Fibroblast of lung (primary cell): ENCODE measurements around the gene LDHAL6A. TPM values are rescaled to one million over a fixed set of nuclear protein-coding genes. Genes with fewer than 3 reads are reported as not detected.

Experiments
- DNase-seq, 2 donors: peaks; one replicate each; pipeline versions ENCODE4 v3.0.0 to v3.0.0-alpha.2; 2010; ENCODE audit warnings: low read depth in 2 of 2
- H2AFZ ChIP-seq: 2 replicates; pipeline ENCODE4 v1.5.1; 2012; ENCODE audit warnings: low read length, control low read depth, inconsistent platforms
- H3K27ac ChIP-seq: 2 replicates; pipeline ENCODE4 v1.5.1; 2011; ENCODE audit warnings: low read length, control low read depth; ENCODE audit not compliant: insufficient read depth
- H3K27me3 ChIP-seq: 2 replicates; pipeline ENCODE4 v1.5.1; 2011; ENCODE audit warnings: mild to moderate bottlenecking, low read length; ENCODE audit not compliant: control insufficient read depth, insufficient read depth
- H3K36me3 ChIP-seq: 2 replicates; pipeline ENCODE4 v1.5.1; 2011; ENCODE audit warnings: low read length; ENCODE audit not compliant: control insufficient read depth, insufficient read depth
- H3K4me1 ChIP-seq: 2 replicates; pipeline ENCODE4 v1.5.1; 2011; ENCODE audit warnings: low read length; ENCODE audit not compliant: control insufficient read depth, insufficient read depth; ENCODE audit errors: extremely low read depth
- H3K4me2 ChIP-seq: 2 replicates; pipeline ENCODE4 v1.5.1; 2011; ENCODE audit warnings: low read length, control low read depth; ENCODE audit not compliant: insufficient read depth; ENCODE audit errors: extremely low read depth
- H3K4me3 ChIP-seq, 4 experiments: fragments of 200-600 bp in 1 of 4; sonication (generic) in 1 of 4; replicated peaks in 1 of 4; 2 replicates each; pipeline ENCODE4 v1.5.1; 2011 to 2016; ENCODE audit warnings: low read length in 4 of 4, low read depth in 3 of 4, mild to moderate bottlenecking in 3 of 4, control low read depth in 2 of 4, inconsistent platforms in 1 of 4, mixed read lengths in 1 of 4; ENCODE audit not compliant: insufficient read depth in 1 of 4; ENCODE audit errors: control extremely low read depth in 1 of 4
- H3K79me2 ChIP-seq: 2 replicates; pipeline ENCODE4 v1.5.1; 2012; ENCODE audit warnings: mild to moderate bottlenecking, low read length, inconsistent platforms; ENCODE audit not compliant: control insufficient read depth, insufficient read depth
- H3K9ac ChIP-seq: 2 replicates; pipeline ENCODE4 v1.5.1; 2011; ENCODE audit warnings: mild to moderate bottlenecking, low read length, control low read depth; ENCODE audit not compliant: insufficient read depth
- H3K9me3 ChIP-seq: 2 replicates; pipeline ENCODE4 v1.5.1; 2012; ENCODE audit warnings: low read depth, low read length; ENCODE audit not compliant: control insufficient read depth, insufficient read depth
- H4K20me1 ChIP-seq: 2 replicates; pipeline ENCODE4 v1.5.1; 2011; ENCODE audit warnings: low read length; ENCODE audit not compliant: control insufficient read depth, insufficient read depth; ENCODE audit errors: extremely low read depth
- CTCF ChIP-seq, 2 donors: IDR thresholded peaks in 1 of 2; conservative IDR thresholded peaks in 1 of 2; 1 replicate in 1 of 2; 2 replicates in 1 of 2; pipeline ENCODE4 v1.5.1; 2011 to 2012; ENCODE audit warnings: low read length in 2 of 2, control low read depth in 1 of 2, inconsistent platforms in 1 of 2, low read depth in 1 of 2, mild to moderate bottlenecking in 1 of 2
- EZH2 ChIP-seq: IDR thresholded peaks from 2 replicates; pipeline ENCODE4 v1.5.1; 2012; ENCODE audit warnings: low read length, control low read depth, mild to moderate bottlenecking; ENCODE audit errors: missing control alignments
- polyA plus RNA-seq, 2 donors: library from polyadenylated mRNA; depleted of rRNA in 1 of 2; stranded (reverse) in 1 of 2; unstranded in 1 of 2; fragments of >200 nt; gene quantifications; 2 replicates each; pipeline ENCODE4 v1.2.1, GENCODE V29; 2011 to 2012; ENCODE audit warnings: missing spikeins in 1 of 2
- total RNA-seq: library from RNA; depleted of rRNA; stranded (reverse); fragments of >200 nt; gene quantifications from 2 replicates; pipeline ENCODE4 v1.2.1, GENCODE V29; 2014

The LDHAL6A gene
- total and polyA plus RNA-seq, 2 donors (not counting 1 experiment from before 2014, with no cell fraction given), result not detected

- no peak for TF ChIP-seq EZH2
- Histone ChIP-seq H3K9ac (no peak overlapping the region), H3K27me3 (no peaks in the 10 kb centered on the region), H3K27ac (no peak overlapping the region), H3K4me1 (no peaks in the 10 kb centered on the region), H3K79me2 (no peaks in the 10 kb centered on the region), H3K4me3 (no peak overlapping the region), H2AFZ (no peak overlapping the region), H3K36me3 (peaks cover 7% of the 10 kb centered on the region), H4K20me1 (no peaks in the 10 kb centered on the region), H3K4me2 (no peak overlapping the region), H3K9me3 (no peaks in the 10 kb centered on the region)
- no peak for DNase-seq
Observed at GRCh38 chr11:18501629-18502028, 46.0 kb downstream of the LDHAL6A start.

DNA sequence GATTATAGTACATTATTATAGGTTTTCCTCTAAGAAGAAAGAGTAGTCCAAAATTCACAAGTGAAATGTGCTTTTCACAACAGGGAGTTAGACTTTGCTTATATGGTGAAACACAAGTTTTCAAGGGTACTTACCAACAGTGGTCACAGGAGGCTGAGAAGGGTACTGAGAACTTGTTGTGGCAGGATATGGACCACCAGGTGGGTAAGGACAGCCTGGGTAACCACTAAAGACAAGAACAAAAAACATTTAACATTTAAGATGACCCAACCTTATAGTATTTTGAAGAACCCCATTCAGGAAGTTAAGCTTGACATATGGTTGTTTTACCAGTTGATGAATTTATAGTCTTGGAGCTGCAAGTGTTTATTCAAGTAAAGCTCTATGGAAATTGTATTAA lies 46.7 kb downstream of the LDHAL6A start:
- H3K27me3 ChIP-seq, result no peaks in the 10 kb centered on the region
- H2AFZ ChIP-seq, result no peak overlapping the region
- no peak overlapping the region for H3K9ac ChIP-seq
- H4K20me1 ChIP-seq, result no peaks in the 10 kb centered on the region
- no peaks in the 10 kb centered on the region for H3K4me1 ChIP-seq
- no peaks in the 10 kb centered on the region for H3K79me2 ChIP-seq
- no peak for TF ChIP-seq EZH2
- no peak for TF ChIP-seq CTCF (conservative IDR thresholded peaks at IDR 0.05 in 1 of 2, IDR thresholded peaks at IDR 0.05 in 1 of 2; ENCODE audit: low read depth in 1 of 2, low read length in 2 of 2)
- H3K4me3 ChIP-seq, result no peak overlapping the region
- H3K36me3 ChIP-seq, result peaks cover 6% of the 10 kb centered on the region
- H3K9me3 ChIP-seq, result no peaks in the 10 kb centered on the region
- DNase-seq, result no peak
- no peak overlapping the region for H3K4me2 ChIP-seq
- no peak overlapping the region for H3K27ac ChIP-seq

DNA sequence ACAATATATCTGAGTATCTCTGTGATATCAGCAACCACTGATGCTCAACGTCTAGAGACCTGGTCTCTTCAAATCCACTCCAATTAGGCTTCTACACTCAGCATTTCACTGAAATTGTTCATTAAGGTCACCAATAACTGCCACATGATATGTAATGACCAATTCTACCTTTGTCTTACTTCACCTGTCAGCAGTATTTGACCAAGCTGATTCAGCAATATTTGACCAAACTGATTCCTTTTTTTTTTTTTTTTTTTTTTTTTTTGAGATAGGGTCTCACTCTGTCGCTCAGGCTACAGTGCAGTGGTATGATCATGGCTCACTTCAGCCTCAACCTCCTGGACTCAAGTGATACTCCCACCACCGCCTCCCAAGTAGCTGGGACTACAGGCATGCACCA lies 65.5 kb downstream of the LDHAL6A start:
- H4K20me1 ChIP-seq, result no peaks in the 10 kb centered on the region
- H3K27me3 ChIP-seq, result no peaks in the 10 kb centered on the region
- no peak overlapping the region for H3K27ac ChIP-seq
- H3K9me3 ChIP-seq, result no peaks in the 10 kb centered on the region
- H3K4me3 ChIP-seq, result no peak overlapping the region
- H2AFZ ChIP-seq, result no peak overlapping the region
- H3K79me2 ChIP-seq, result peaks cover 41% of the 10 kb centered on the region
- no peak overlapping the region for H3K9ac ChIP-seq
- peaks cover 1% of the 10 kb centered on the region for H3K36me3 ChIP-seq
- no peak for DNase-seq
- no peaks in the 10 kb centered on the region for H3K4me1 ChIP-seq
- TF ChIP-seq CTCF (conservative IDR thresholded peaks at IDR 0.05 in 1 of 2, IDR thresholded peaks at IDR 0.05 in 1 of 2; ENCODE audit: low read depth in 1 of 2, low read length in 2 of 2) (no peak), EZH2 (no peak)
- H3K4me2 ChIP-seq, result no peak overlapping the region
